Liver (tissue), 9 donors: ENCODE results near the gene ARHGDIB. TPM values are rescaled to one million over a fixed set of nuclear protein-coding genes. Genes with fewer than 3 reads are reported as not detected.
A peak's percentile ranks its signal among the peaks of the same experiment; 100 is the strongest.

Experiments
- DNase-seq: peaks from one replicate; pipeline ENCODE4 v3.0.0-alpha.2; 2017; ENCODE audit warnings: low spot score
- H3K27ac ChIP-seq, 2 donors: one replicate each; pipeline ENCODE4 v1.7.0; 2013; ENCODE audit warnings: inconsistent platforms in 2 of 2, low read length in 2 of 2, control low read depth in 1 of 2, low read depth in 1 of 2, mild to moderate bottlenecking in 1 of 2
- H3K27me3 ChIP-seq, 4 donors: one replicate each; pipeline versions ENCODE4 v1.6.1 to v1.7.0; 2013; ENCODE audit warnings: low read length in 3 of 4, inconsistent platforms in 1 of 4, mild to moderate bottlenecking in 1 of 4, moderate library complexity in 1 of 4; ENCODE audit not compliant: control insufficient read depth in 4 of 4, insufficient read depth in 4 of 4
- H3K36me3 ChIP-seq, 4 donors: one replicate each; pipeline versions ENCODE4 v1.6.1 to v1.7.0; 2013; ENCODE audit warnings: low read length in 3 of 4, mild to moderate bottlenecking in 3 of 4, low read depth in 1 of 4, moderate library complexity in 1 of 4; ENCODE audit not compliant: control insufficient read depth in 4 of 4, insufficient read depth in 3 of 4
- H3K4me1 ChIP-seq, 4 donors: one replicate each; pipeline versions ENCODE4 v1.6.1 to v1.7.0; 2013; ENCODE audit warnings: low read length in 3 of 4, mild to moderate bottlenecking in 3 of 4, moderate library complexity in 1 of 4; ENCODE audit not compliant: control insufficient read depth in 4 of 4, insufficient read depth in 4 of 4
- H3K4me3 ChIP-seq, 3 donors: one replicate each; pipeline versions ENCODE4 v1.6.1 to v1.7.0; 2013; ENCODE audit warnings: low read length in 3 of 3, control low read depth in 1 of 3, low read depth in 1 of 3, mild to moderate bottlenecking in 1 of 3
- H3K9ac ChIP-seq, 2 donors: one replicate each; pipeline ENCODE4 v1.7.0; 2013; ENCODE audit warnings: low read length in 2 of 2, mild to moderate bottlenecking in 2 of 2, moderate library complexity in 2 of 2, control low read depth in 1 of 2, low read depth in 1 of 2
- H3K9me3 ChIP-seq, 4 donors: one replicate each; pipeline versions ENCODE4 v1.6.1 to v1.7.0; 2013; ENCODE audit warnings: low read length in 3 of 4; ENCODE audit not compliant: control insufficient read depth in 4 of 4
- FOXA1 ChIP-seq: IDR thresholded peaks from 2 replicates; pipeline ENCODE4 v1.6.1; 2016; ENCODE audit warnings: antibody characterized with exemption
- FOXA2 ChIP-seq: IDR thresholded peaks from 2 replicates; pipeline ENCODE4 v1.6.1; 2016; ENCODE audit warnings: antibody characterized with exemption
- GABPA ChIP-seq, 2 donors: IDR thresholded peaks in 1 of 2; conservative IDR thresholded peaks in 1 of 2; 2 replicates each; pipeline ENCODE4 v1.6.1; 2016; ENCODE audit warnings: antibody characterized with exemption in 2 of 2, mild to moderate bottlenecking in 1 of 2, moderate library complexity in 1 of 2
- HNF4A ChIP-seq, 2 donors: conservative IDR thresholded peaks; 2 replicates each; pipeline ENCODE4 v1.6.1; 2016; ENCODE audit warnings: antibody characterized with exemption in 2 of 2, mild to moderate bottlenecking in 2 of 2
- HNF4G ChIP-seq: IDR thresholded peaks from 2 replicates; pipeline ENCODE4 v1.6.1; 2016; ENCODE audit warnings: antibody characterized with exemption
- JUND ChIP-seq, 2 donors: IDR thresholded peaks; 2 replicates each; pipeline ENCODE4 v1.6.1; 2016; ENCODE audit warnings: antibody characterized with exemption in 2 of 2
- NR2F2 ChIP-seq: IDR thresholded peaks from 2 replicates; pipeline ENCODE4 v1.6.1; 2016; ENCODE audit warnings: antibody characterized with exemption
- REST ChIP-seq: IDR thresholded peaks from 2 replicates; pipeline ENCODE4 v1.6.1; 2016; ENCODE audit warnings: antibody characterized with exemption, mild to moderate bottlenecking
- RXRA ChIP-seq, 2 donors: IDR thresholded peaks; 2 replicates each; pipeline ENCODE4 v1.6.1; 2017 to 2018; ENCODE audit warnings: antibody characterized with exemption in 2 of 2, mild to moderate bottlenecking in 1 of 2
- TAF1 ChIP-seq: conservative IDR thresholded peaks from 2 replicates; pipeline ENCODE4 v1.6.1; 2016; ENCODE audit warnings: antibody characterized with exemption, mild to moderate bottlenecking
- YY1 ChIP-seq: IDR thresholded peaks from 2 replicates; pipeline ENCODE4 v1.6.1; 2016; ENCODE audit warnings: antibody characterized with exemption, mild to moderate bottlenecking
- ZBTB33 ChIP-seq: IDR thresholded peaks from 2 replicates; pipeline ENCODE4 v1.6.1; 2016; ENCODE audit warnings: antibody characterized with exemption
- WGBS: extraction: QIAGEN DNeasy Blood & Tissue Kit; methylation state at CpG from one replicate; pipeline ENCODE4 v1.1.7; 2013; 5-methylcytosine and 5-hydroxymethylcytosine counted together
- polyA plus RNA-seq, 2 donors: library from polyadenylated mRNA; stranded (reverse) in 1 of 2; unstranded in 1 of 2; fragments of 200-250 nt in 1 of 2; fragments of >200 nt in 1 of 2; fragmentation: Nextera tagmentation in 1 of 2; extraction: Ambion mirVana in 1 of 2; gene quantifications; one replicate each; pipeline versions ENCODE4 v1.2.1 to v1.2.3, GENCODE V29; 2013 to 2015
- total RNA-seq, 2 donors: library from RNA; depleted of rRNA; stranded (reverse); fragments of >200 nt; gene quantifications; one replicate each; pipeline ENCODE4 v1.2.3, GENCODE V29; 2014
- TF ChIP-seq, protein P1 (sequence below): IDR thresholded peaks from 2 replicates; pipeline ENCODE4 v1.6.1; 2016; ENCODE audit warnings: antibody characterized with exemption
- TF ChIP-seq, protein P2 (sequence below): fragments of 150-350 bp; IDR thresholded peaks from 2 replicates; pipeline ENCODE4 v1.5.1; 2017; ENCODE audit warnings: improper control_type of control experiment, low read depth, low read length; ENCODE audit not compliant: missing input control
- TF ChIP-seq, protein P3 (sequence below): IDR thresholded peaks from 2 replicates; pipeline ENCODE4 v1.6.1; 2016; ENCODE audit warnings: antibody characterized with exemption
- donor health status: healthy.
- donor health status: healthy.
- donor health status: healthy.
- donor health status: healthy.
- donor health status: healthy.

ARHGDIB gene
- 10 to 100 TPM; 37.6 to 66.9 TPM for total RNA-seq
- polyA plus RNA-seq: 10 to 100 TPM; 36.3 to 57.4 TPM

GRCh38 chr12:14961466-14962152 is at the start of gene ARHGDIB:
Gene ARHGDIB (minus strand): TSS chr12:14961601. CDS start chr12:14950712, 10,889 bp downstream.
- Histone ChIP-seq H3K4me3 (peak within 1 kb of the TSS; percentile 30 to 62 (median 37)), H3K27me3 (no peaks in the 10 kb centered on the region), H3K9ac (peak within 1 kb of the TSS; percentile 1 to 80), H3K4me1 (peaks cover 0 to 2% (median 0%) of the 10 kb centered on the region in 4 donors), H3K9me3 (no peaks in the 10 kb centered on the region), H3K36me3 (no peaks in the 10 kb centered on the region), H3K27ac (peak within 1 kb of the TSS; percentile 63 to 88)
- TF ChIP-seq FOXA2 (no peak), HNF4G (no peak), GABPA (IDR thresholded peaks at IDR 0.05 in 1 of 2, conservative IDR thresholded peaks at IDR 0.05 in 1 of 2) (peak in 1 of 2 donors; percentile 18)
- TF ChIP-seq, protein P1, sequence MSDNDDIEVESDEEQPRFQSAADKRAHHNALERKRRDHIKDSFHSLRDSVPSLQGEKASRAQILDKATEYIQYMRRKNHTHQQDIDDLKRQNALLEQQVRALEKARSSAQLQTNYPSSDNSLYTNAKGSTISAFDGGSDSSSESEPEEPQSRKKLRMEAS: peak; percentile 22
- WGBS: 51% methylated on average over 14 of the region's 14 CpGs
- peak; percentile 47 for DNase-seq

DNA sequence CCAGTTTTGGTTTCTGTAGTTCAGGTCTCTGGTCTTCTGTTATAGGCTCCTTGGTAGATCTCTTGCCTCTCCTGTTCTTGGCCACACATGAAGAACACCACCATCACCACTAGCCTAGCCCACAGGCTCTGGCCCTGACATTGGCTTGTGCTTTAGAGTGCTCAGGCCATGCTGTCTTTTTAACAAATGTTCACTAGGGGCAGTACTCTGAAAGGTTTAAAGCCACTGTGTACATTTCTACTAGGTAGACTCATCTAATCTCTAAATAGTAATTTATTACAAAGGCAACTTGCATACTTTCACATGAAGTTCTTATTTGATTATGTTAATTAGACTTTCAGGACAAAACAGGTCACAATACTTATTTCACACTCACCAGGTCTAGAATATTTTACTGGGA is 49.8 kb upstream of the ARHGDIB start:
- Histone ChIP-seq H3K9me3 (no peaks in the 10 kb centered on the region), H3K36me3 (no peaks in the 10 kb centered on the region), H3K4me3 (no peak overlapping the region), H3K4me1 (no peaks in the 10 kb centered on the region), H3K9ac (no peak overlapping the region), H3K27me3 (peaks cover 0 to 5% (median 2%) of the 10 kb centered on the region in 4 donors), H3K27ac (no peak overlapping the region)
- no peak for DNase-seq
- TF ChIP-seq HNF4G (no peak), RXRA (IDR thresholded peaks at IDR 0.05) (no peak), JUND (IDR thresholded peaks at IDR 0.05) (no peak), ZBTB33 (no peak), FOXA1 (no peak), YY1 (no peak), HNF4A (conservative IDR thresholded peaks at IDR 0.05) (no peak)
- TF ChIP-seq, protein P2, sequence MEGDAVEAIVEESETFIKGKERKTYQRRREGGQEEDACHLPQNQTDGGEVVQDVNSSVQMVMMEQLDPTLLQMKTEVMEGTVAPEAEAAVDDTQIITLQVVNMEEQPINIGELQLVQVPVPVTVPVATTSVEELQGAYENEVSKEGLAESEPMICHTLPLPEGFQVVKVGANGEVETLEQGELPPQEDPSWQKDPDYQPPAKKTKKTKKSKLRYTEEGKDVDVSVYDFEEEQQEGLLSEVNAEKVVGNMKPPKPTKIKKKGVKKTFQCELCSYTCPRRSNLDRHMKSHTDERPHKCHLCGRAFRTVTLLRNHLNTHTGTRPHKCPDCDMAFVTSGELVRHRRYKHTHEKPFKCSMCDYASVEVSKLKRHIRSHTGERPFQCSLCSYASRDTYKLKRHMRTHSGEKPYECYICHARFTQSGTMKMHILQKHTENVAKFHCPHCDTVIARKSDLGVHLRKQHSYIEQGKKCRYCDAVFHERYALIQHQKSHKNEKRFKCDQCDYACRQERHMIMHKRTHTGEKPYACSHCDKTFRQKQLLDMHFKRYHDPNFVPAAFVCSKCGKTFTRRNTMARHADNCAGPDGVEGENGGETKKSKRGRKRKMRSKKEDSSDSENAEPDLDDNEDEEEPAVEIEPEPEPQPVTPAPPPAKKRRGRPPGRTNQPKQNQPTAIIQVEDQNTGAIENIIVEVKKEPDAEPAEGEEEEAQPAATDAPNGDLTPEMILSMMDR: no peak
- TF ChIP-seq, protein P1: no peak
- TF ChIP-seq, protein P3, sequence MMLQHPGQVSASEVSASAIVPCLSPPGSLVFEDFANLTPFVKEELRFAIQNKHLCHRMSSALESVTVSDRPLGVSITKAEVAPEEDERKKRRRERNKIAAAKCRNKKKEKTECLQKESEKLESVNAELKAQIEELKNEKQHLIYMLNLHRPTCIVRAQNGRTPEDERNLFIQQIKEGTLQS: no peak

DNA sequence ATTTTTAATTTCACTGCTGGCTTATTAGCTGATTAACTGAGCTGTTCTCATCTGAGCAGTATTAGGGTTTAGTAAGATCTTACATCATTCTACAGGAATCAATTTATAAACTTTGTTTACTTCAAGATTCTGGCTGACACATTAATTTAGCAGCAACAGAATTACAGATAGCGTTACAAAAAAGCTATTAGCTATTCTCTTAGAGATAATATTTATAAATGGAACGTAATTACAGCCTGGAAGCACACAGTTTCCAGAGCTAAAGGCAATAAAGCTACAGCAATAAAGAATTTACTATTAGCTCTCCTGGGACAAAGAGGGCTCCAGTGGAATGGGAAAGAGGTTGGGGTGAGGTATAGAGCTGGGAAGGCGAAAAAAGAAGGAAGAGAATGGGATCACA is 46.1 kb upstream of the ARHGDIB start:
- no peak overlapping the region for H3K9ac ChIP-seq
- H3K36me3 ChIP-seq: no peaks in the 10 kb centered on the region
- WGBS: 64% methylated on average over 3 of the region's 3 CpGs
- peaks cover 0 to 5% (median 2%) of the 10 kb centered on the region in 4 donors for H3K27me3 ChIP-seq
- no peak overlapping the region for H3K27ac ChIP-seq
- no peak for DNase-seq
- no peak overlapping the region for H3K4me3 ChIP-seq
- H3K4me1 ChIP-seq: no peaks in the 10 kb centered on the region
- no peaks in the 10 kb centered on the region for H3K9me3 ChIP-seq
- TF ChIP-seq, protein P2: no peak
- TF ChIP-seq FOXA1 (no peak), GABPA (IDR thresholded peaks at IDR 0.05 in 1 of 2, conservative IDR thresholded peaks at IDR 0.05 in 1 of 2) (no peak), REST (no peak), NR2F2 (no peak), FOXA2 (no peak), TAF1 (no peak)
- TF ChIP-seq, protein P3: no peak
